Measurements from ENCODE around the gene SLC25A11. TPM values are rescaled to one million over a fixed set of nuclear protein-coding genes. Genes with fewer than 3 reads are reported as not detected.

The SLC25A11 gene
- total and polyA plus RNA-seq, 4 donors: 28.5 to 54.1 (median 46.0) TPM

DNA sequence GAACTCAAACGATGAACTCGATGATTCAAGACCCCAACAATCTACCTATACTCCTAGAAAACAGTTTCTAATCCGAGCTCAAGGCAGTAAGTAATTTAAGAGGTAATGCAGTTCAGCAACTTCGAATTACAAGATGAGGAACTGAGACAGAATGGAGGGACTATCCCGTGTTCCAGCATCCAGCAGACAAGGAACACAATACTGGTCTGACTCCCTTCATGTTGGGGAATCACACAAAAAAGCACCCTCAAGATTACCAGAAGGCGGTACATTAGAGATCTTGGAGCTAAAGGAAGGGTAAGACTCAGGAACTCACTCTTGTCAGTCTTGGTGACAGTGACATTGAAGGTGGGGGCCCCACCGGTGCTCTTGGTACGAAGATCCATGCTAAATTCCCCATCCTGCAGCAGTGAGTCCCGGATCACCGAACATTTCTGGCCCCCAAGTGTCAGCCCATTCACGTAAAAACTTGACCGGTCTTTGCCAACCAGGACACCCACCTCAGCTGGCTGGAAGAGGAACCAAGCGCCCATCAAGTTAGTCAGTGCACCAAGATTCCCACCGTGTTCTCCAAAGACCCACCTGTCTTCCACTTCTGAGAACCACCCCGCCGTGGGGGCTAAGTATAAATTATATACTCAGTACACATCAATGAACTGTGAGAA is 6.6 kb upstream of the SLC25A11 start:
- H3K36me3 ChIP-seq (ENCODE audit: control insufficient read depth in 4 of 4, insufficient read depth in 3 of 4, low read depth in 1 of 4, low read length in 3 of 4): peaks cover 6 to 26% (median 12%) of the 10 kb centered on the region in 4 donors

More for the DNA sequence above, 6.6 kb upstream of the SLC25A11 start:
- H3K27ac ChIP-seq (ENCODE audit: low read depth in 1 of 2, low read length in 2 of 2): peak overlapping the region; percentile 95 to 96
- H3K4me1 ChIP-seq (ENCODE audit: control insufficient read depth in 4 of 4, insufficient read depth in 4 of 4, low read length in 3 of 4): peaks cover 6 to 60% (median 46%) of the 10 kb centered on the region in 4 donors
- H3K9me3 ChIP-seq (ENCODE audit: control insufficient read depth in 4 of 4, low read length in 3 of 4): no peaks in the 10 kb centered on the region
- 33% methylated on average over 16 of the region's 16 CpGs for WGBS
- TF ChIP-seq ZBTB33 (IDR thresholded peaks at IDR 0.05) (no peak), GABPA (IDR thresholded peaks at IDR 0.05 in 1 of 2, conservative IDR thresholded peaks at IDR 0.05 in 1 of 2) (no peak), JUND (IDR thresholded peaks at IDR 0.05) (no peak), HNF4G (IDR thresholded peaks at IDR 0.05) (no peak), FOXA2 (IDR thresholded peaks at IDR 0.05) (no peak), RXRA (IDR thresholded peaks at IDR 0.05) (no peak), TAF1 (conservative IDR thresholded peaks at IDR 0.05) (no peak), YY1 (IDR thresholded peaks at IDR 0.05) (no peak), NR2F2 (IDR thresholded peaks at IDR 0.05) (no peak), RAD21 (IDR thresholded peaks at IDR 0.05) (no peak), HNF4A (conservative IDR thresholded peaks at IDR 0.05) (no peak), FOXA1 (IDR thresholded peaks at IDR 0.05) (no peak), ATF3 (IDR thresholded peaks at IDR 0.05) (no peak), MAX (IDR thresholded peaks at IDR 0.05) (no peak), SP1 (IDR thresholded peaks at IDR 0.05) (no peak), EGR1 (IDR thresholded peaks at IDR 0.05; ENCODE audit: low read depth in 2 of 2) (no peak)
- TF ChIP-seq, protein P1, sequence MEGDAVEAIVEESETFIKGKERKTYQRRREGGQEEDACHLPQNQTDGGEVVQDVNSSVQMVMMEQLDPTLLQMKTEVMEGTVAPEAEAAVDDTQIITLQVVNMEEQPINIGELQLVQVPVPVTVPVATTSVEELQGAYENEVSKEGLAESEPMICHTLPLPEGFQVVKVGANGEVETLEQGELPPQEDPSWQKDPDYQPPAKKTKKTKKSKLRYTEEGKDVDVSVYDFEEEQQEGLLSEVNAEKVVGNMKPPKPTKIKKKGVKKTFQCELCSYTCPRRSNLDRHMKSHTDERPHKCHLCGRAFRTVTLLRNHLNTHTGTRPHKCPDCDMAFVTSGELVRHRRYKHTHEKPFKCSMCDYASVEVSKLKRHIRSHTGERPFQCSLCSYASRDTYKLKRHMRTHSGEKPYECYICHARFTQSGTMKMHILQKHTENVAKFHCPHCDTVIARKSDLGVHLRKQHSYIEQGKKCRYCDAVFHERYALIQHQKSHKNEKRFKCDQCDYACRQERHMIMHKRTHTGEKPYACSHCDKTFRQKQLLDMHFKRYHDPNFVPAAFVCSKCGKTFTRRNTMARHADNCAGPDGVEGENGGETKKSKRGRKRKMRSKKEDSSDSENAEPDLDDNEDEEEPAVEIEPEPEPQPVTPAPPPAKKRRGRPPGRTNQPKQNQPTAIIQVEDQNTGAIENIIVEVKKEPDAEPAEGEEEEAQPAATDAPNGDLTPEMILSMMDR (IDR thresholded peaks at IDR 0.05; ENCODE audit: low read depth, low read length, missing input control): no peak
- TF ChIP-seq, protein P2, sequence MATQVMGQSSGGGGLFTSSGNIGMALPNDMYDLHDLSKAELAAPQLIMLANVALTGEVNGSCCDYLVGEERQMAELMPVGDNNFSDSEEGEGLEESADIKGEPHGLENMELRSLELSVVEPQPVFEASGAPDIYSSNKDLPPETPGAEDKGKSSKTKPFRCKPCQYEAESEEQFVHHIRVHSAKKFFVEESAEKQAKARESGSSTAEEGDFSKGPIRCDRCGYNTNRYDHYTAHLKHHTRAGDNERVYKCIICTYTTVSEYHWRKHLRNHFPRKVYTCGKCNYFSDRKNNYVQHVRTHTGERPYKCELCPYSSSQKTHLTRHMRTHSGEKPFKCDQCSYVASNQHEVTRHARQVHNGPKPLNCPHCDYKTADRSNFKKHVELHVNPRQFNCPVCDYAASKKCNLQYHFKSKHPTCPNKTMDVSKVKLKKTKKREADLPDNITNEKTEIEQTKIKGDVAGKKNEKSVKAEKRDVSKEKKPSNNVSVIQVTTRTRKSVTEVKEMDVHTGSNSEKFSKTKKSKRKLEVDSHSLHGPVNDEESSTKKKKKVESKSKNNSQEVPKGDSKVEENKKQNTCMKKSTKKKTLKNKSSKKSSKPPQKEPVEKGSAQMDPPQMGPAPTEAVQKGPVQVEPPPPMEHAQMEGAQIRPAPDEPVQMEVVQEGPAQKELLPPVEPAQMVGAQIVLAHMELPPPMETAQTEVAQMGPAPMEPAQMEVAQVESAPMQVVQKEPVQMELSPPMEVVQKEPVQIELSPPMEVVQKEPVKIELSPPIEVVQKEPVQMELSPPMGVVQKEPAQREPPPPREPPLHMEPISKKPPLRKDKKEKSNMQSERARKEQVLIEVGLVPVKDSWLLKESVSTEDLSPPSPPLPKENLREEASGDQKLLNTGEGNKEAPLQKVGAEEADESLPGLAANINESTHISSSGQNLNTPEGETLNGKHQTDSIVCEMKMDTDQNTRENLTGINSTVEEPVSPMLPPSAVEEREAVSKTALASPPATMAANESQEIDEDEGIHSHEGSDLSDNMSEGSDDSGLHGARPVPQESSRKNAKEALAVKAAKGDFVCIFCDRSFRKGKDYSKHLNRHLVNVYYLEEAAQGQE (IDR thresholded peaks at IDR 0.05): no peak
- no peaks in the 10 kb centered on the region for H3K27me3 ChIP-seq (ENCODE audit: control insufficient read depth in 4 of 4, insufficient read depth in 4 of 4, low read length in 3 of 4)
- DNase-seq (ENCODE audit: low spot score): no peak
- H3K9ac ChIP-seq (ENCODE audit: low read depth in 1 of 2, low read length in 2 of 2): peak overlapping the region; percentile 61 to 85
- H3K4me3 ChIP-seq (ENCODE audit: low read depth in 1 of 3, low read length in 3 of 3): peak overlapping the region; percentile 71 to 96 (median 91)

Data from liver (tissue), 9 donors.